HepG2 (cell line): ENCODE data around the gene C2orf42. TPM values are rescaled to one million over a fixed set of nuclear protein-coding genes. Genes with fewer than 3 reads are reported as not detected.

Source experiments
- ATAC-seq: fragments of 200-7000 bp; cut with Tn5 transposase; 3 replicates; pipeline ENCODE4 v1.9.1; 2020; ENCODE audit warnings: mild to moderate bottlenecking, moderate library complexity
- BruUV-seq: library from RNA; stranded (reverse); fragments of 400-500 nt; replicated peaks from 2 replicates; lab custom pipeline; 2021; lab: Mats Ljungman, UMichigan
- CTCF ChIA-PET: fragments of 300-600 bp; formaldehyde crosslinking; extraction: SDS; loops from one replicate; lab custom pipeline; 2021; ENCODE audit warnings: low total read pairs, inconsistent platforms, low intra/inter-chr PET ratio; lab: Yijun Ruan, JAX
- POLR2A ChIA-PET: fragments of 350-600 bp; sonication (Branson Sonifier 250); formaldehyde crosslinking; loops from one replicate; lab custom pipeline; 2020; ENCODE audit warnings: antibody characterized with exemption, inconsistent platforms; lab: Yijun Ruan, JAX
- DNase-seq: peaks from one replicate; pipeline ENCODE4 v3.0.0-alpha.2; 2015; ENCODE audit warnings: low spot score
- FAIRE-seq: peaks from 3 replicates; lab custom pipeline; 2011; peaks lifted over from hg19 to GRCh38; lab: Jason Lieb, UNC
- H2AFZ ChIP-seq: one replicate; pipeline ENCODE4 v1.6.1; 2011; ENCODE audit warnings: low read length, inconsistent platforms
- H3K27ac ChIP-seq: fragments of 300-600 bp; 3 replicates; pipeline ENCODE4 v1.8.0; 2011; ENCODE audit warnings: mixed run types, mild to moderate bottlenecking, mixed read lengths, low read length, inconsistent platforms; ENCODE audit not compliant: insufficient read depth; ENCODE audit errors: extremely low read length
- H3K27me3 ChIP-seq, 2 experiments: fragments of 200-600 bp in 1 of 2; 2 replicates in 1 of 2; 3 replicates in 1 of 2; pipeline versions ENCODE4 v1.6.0 to v1.8.0; 2011; ENCODE audit warnings: low read length in 2 of 2, mild to moderate bottlenecking in 2 of 2, moderate library complexity in 2 of 2, inconsistent platforms in 1 of 2; ENCODE audit not compliant: insufficient read depth in 2 of 2, control insufficient read depth in 1 of 2
- H3K36me3 ChIP-seq, 2 experiments: fragments of 200-600 bp in 1 of 2; replicated peaks in 1 of 2; 2 replicates in 1 of 2; 3 replicates in 1 of 2; pipeline versions ENCODE4 v1.5.1 to v1.8.0; 2011; ENCODE audit warnings: low read length in 2 of 2, inconsistent platforms in 1 of 2; ENCODE audit not compliant: insufficient read depth in 2 of 2, control insufficient read depth in 1 of 2
- H3K4me1 ChIP-seq: 2 replicates; pipeline ENCODE4 v1.5.1; 2012; ENCODE audit warnings: low read length, inconsistent platforms; ENCODE audit not compliant: insufficient read depth
- H3K4me2 ChIP-seq: 2 replicates; pipeline ENCODE4 v1.6.0; 2011; ENCODE audit warnings: low read depth, low read length, inconsistent platforms
- H3K4me3 ChIP-seq, 3 experiments: fragments of 200-600 bp in 1 of 3; sonication (generic), shearing (Covaris generic) in 1 of 3; replicated peaks in 1 of 3; 2 replicates each; pipeline ENCODE4 v1.5.1; 2011 to 2016; ENCODE audit warnings: low read length in 3 of 3, inconsistent platforms in 2 of 3, low read depth in 2 of 3, mild to moderate bottlenecking in 2 of 3, control low read depth in 1 of 3, mixed read lengths in 1 of 3; ENCODE audit not compliant: insufficient read depth in 1 of 3
- H3K79me2 ChIP-seq: one replicate; pipeline ENCODE4 v1.6.1; 2011; ENCODE audit warnings: low read length, inconsistent platforms; ENCODE audit not compliant: insufficient read depth
- H3K9ac ChIP-seq: 2 replicates; pipeline ENCODE4 v1.6.0; 2011; ENCODE audit warnings: mild to moderate bottlenecking, low read depth, low read length, inconsistent platforms; ENCODE audit not compliant: insufficient read depth
- H3K9me3 ChIP-seq: 2 replicates; pipeline ENCODE4 v1.5.1; 2012; ENCODE audit warnings: mild to moderate bottlenecking, low read length
- H4K20me1 ChIP-seq: 2 replicates; pipeline ENCODE4 v1.6.0; 2011; ENCODE audit warnings: inconsistent platforms, mild to moderate bottlenecking, low read length, moderate library complexity; ENCODE audit not compliant: insufficient read depth
- ARHGAP35 ChIP-seq: sonication (generic); formaldehyde crosslinking; IDR thresholded peaks from 2 replicates; pipeline ENCODE4 v1.9.0; 2022; ENCODE audit warnings: mild to moderate bottlenecking, inconsistent platforms, moderate library complexity, missing genetic modification reagents, borderline replicate concordance
- ATAD3A ChIP-seq: sonication (generic); formaldehyde crosslinking; IDR thresholded peaks from 2 replicates; pipeline ENCODE4 v1.4.0; 2020; ENCODE audit warnings: missing genetic modification reagents
- EP300 ChIP-seq, 3 experiments: sonication (generic) in 1 of 3; formaldehyde crosslinking in 1 of 3; IDR thresholded peaks; 2 replicates each; pipeline versions ENCODE4 v1.5.1 to v1.6.1; 2011 to 2020; ENCODE audit warnings: low read depth in 2 of 3, low read length in 2 of 3, borderline replicate concordance in 1 of 3, improper control_type of control experiment in 1 of 3, mild to moderate bottlenecking in 1 of 3, missing genetic modification reagents in 1 of 3, moderate library complexity in 1 of 3
- HMGXB3 ChIP-seq: sonication (generic); formaldehyde crosslinking; IDR thresholded peaks from 2 replicates; pipeline ENCODE4 v1.4.0; 2020; ENCODE audit warnings: missing genetic modification reagents, borderline replicate concordance
- JUND ChIP-seq: sonication (generic); formaldehyde crosslinking; IDR thresholded peaks from 2 replicates; pipeline ENCODE4 v1.8.0; 2022; ENCODE audit warnings: mild to moderate bottlenecking, missing genetic modification reagents
- KAT7 ChIP-seq: IDR thresholded peaks from 2 replicates; pipeline ENCODE4 v1.6.1; 2018; ENCODE audit warnings: borderline replicate concordance, missing compliant biosample characterization
- SOX5 ChIP-seq: IDR thresholded peaks from 2 replicates; pipeline ENCODE4 v1.6.1; 2016; ENCODE audit warnings: borderline replicate concordance
- ZNF451 ChIP-seq: sonication (generic); formaldehyde crosslinking; IDR thresholded peaks from 2 replicates; pipeline ENCODE4 v1.5.0; 2020; ENCODE audit warnings: mild to moderate bottlenecking, missing genetic modification reagents
- ZNF557 ChIP-seq: sonication (generic); formaldehyde crosslinking; IDR thresholded peaks from 2 replicates; pipeline ENCODE4 v1.4.0; 2020; ENCODE audit warnings: missing genetic modification reagents
- WGBS: methylation state at CpG from one replicate; pipeline ENCODE4 v1.1.6; 2017; ENCODE audit warnings: low lambda C conversion rate; 5-methylcytosine and 5-hydroxymethylcytosine counted together
- in situ Hi-C: cut with HindIII; loops from 2 replicates; pipeline ENCODE4 v1.10.0; 2017; ENCODE audit warnings: low pct_unique_long_range_greater_than_20kb; ENCODE audit not compliant: extremely low pct_ligation_motif_present
- intact Hi-C: fragments of 100-400 bp; cut with micrococcal nuclease; formaldehyde crosslinking; loops from one replicate; pipeline ENCODE4 v1.10.0; 2022; ENCODE audit not compliant: unreplicated experiment
- polyA plus RNA-seq, 8 experiments: library from polyadenylated mRNA; depleted of rRNA in 3 of 8; stranded (reverse) in 7 of 8; unstranded in 1 of 8; fragments of >200 nt; fragmentation: Illumina TruSeq in 4 of 8; extraction: Trizol in 4 of 8; gene quantifications; 2 replicates each; pipeline versions ENCODE4 v1.2.1 to v1.2.3, GENCODE V29; 2011 to 2016; ENCODE audit warnings: low read depth in 4 of 8, missing spikeins in 1 of 8, mixed read lengths in 1 of 8; ENCODE audit not compliant: insufficient read depth in 1 of 8
- total RNA-seq, 5 experiments: library from RNA; depleted of rRNA; stranded (reverse); fragments of >200 nt; fragmentation: Illumina TruSeq; extraction: Trizol; gene quantifications; 2 replicates each; pipeline ENCODE4 v1.2.3, GENCODE V29; 2016; ENCODE audit warnings: low read depth in 1 of 5
- TF ChIP-seq, protein P1 (sequence below): sonication (generic); formaldehyde crosslinking; IDR thresholded peaks from 2 replicates; pipeline ENCODE4 v1.5.0; 2020; ENCODE audit warnings: mild to moderate bottlenecking, missing genetic modification reagents, moderate library complexity
- TF ChIP-seq, protein P2 (sequence below): sonication (generic); formaldehyde crosslinking; IDR thresholded peaks from 2 replicates; pipeline ENCODE4 v1.4.0; 2020; ENCODE audit warnings: missing genetic modification reagents

The C2orf42 gene
- total and polyA plus RNA-seq, 2 of the 13 experiments (the other 11 are each of a cell fraction or from before 2014, with no cell fraction given): 9.3 to 9.9 TPM

- TF ChIP-seq SOX5: peak; percentile 42; the same call in 1 of the 2 replicates
- TF ChIP-seq, protein P1, sequence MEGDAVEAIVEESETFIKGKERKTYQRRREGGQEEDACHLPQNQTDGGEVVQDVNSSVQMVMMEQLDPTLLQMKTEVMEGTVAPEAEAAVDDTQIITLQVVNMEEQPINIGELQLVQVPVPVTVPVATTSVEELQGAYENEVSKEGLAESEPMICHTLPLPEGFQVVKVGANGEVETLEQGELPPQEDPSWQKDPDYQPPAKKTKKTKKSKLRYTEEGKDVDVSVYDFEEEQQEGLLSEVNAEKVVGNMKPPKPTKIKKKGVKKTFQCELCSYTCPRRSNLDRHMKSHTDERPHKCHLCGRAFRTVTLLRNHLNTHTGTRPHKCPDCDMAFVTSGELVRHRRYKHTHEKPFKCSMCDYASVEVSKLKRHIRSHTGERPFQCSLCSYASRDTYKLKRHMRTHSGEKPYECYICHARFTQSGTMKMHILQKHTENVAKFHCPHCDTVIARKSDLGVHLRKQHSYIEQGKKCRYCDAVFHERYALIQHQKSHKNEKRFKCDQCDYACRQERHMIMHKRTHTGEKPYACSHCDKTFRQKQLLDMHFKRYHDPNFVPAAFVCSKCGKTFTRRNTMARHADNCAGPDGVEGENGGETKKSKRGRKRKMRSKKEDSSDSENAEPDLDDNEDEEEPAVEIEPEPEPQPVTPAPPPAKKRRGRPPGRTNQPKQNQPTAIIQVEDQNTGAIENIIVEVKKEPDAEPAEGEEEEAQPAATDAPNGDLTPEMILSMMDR (CRISPR knock-in tag): peak; percentile 33
- TF ChIP-seq, all 625 proteins: peak for 10
These were observed 8.6 kb upstream of the C2orf42 start (continued) for GRCh38 chr2:70199320-70199864.

GRCh38 chr2:70192516-70192915 lies 1.7 kb upstream of the C2orf42 start:
- Histone ChIP-seq H3K4me3 (no peak overlapping the region), H3K79me2 (no peaks in the 10 kb centered on the region), H3K27me3 (no peaks in the 10 kb centered on the region; a peak in 1 of 5 replicates), H4K20me1 (no peaks in the 10 kb centered on the region), H3K4me1 (peaks cover 36% of the 10 kb centered on the region), H3K36me3 (no peaks in the 10 kb centered on the region), H2AFZ (peak overlapping the region; percentile 48), H3K4me2 (no peak overlapping the region), H3K9me3 (no peaks in the 10 kb centered on the region), H3K27ac (no peak overlapping the region), H3K9ac (no peak overlapping the region)
- ChIA-PET POLR2A (interaction anchor here (2.2 kb wide), 1 partner anchor 101 kb away, joined by 27 read pairs; the partner anchor contains the start of gene SNRPG), CTCF (no interaction called here)
- BruUV-seq: no TSS peak
- ATAC-seq: no peak
- DNase-seq: no peak
- whole genome bisulfite sequencing: 75% methylated on average over 5 of the region's 5 CpGs
- FAIRE-seq: no peak
- in situ Hi-C loops (no loop called here), intact Hi-C loops (loop anchor here (5.0 kb wide), 1 partner anchor 275 kb away; the partner anchor contains the start of gene MXD1)
- TF ChIP-seq ZNF557 (CRISPR knock-in tag) (no peak), HMGXB3 (no peak), ATAD3A (CRISPR knock-in tag) (no peak), ZNF451 (no peak), KAT7 (CRISPR knock-in tag) (no peak), EP300 (IDR thresholded peaks at IDR 0.05; ENCODE audit: low read depth in 2 of 2, low read length in 2 of 2) (no peak), EP300 (CRISPR knock-in tag; IDR thresholded peaks at IDR 0.05; ENCODE audit: borderline replicate concordance) (no peak), ARHGAP35 (CRISPR knock-in tag) (no peak), JUND (CRISPR knock-in tag) (no peak)
- TF ChIP-seq, protein P2, sequence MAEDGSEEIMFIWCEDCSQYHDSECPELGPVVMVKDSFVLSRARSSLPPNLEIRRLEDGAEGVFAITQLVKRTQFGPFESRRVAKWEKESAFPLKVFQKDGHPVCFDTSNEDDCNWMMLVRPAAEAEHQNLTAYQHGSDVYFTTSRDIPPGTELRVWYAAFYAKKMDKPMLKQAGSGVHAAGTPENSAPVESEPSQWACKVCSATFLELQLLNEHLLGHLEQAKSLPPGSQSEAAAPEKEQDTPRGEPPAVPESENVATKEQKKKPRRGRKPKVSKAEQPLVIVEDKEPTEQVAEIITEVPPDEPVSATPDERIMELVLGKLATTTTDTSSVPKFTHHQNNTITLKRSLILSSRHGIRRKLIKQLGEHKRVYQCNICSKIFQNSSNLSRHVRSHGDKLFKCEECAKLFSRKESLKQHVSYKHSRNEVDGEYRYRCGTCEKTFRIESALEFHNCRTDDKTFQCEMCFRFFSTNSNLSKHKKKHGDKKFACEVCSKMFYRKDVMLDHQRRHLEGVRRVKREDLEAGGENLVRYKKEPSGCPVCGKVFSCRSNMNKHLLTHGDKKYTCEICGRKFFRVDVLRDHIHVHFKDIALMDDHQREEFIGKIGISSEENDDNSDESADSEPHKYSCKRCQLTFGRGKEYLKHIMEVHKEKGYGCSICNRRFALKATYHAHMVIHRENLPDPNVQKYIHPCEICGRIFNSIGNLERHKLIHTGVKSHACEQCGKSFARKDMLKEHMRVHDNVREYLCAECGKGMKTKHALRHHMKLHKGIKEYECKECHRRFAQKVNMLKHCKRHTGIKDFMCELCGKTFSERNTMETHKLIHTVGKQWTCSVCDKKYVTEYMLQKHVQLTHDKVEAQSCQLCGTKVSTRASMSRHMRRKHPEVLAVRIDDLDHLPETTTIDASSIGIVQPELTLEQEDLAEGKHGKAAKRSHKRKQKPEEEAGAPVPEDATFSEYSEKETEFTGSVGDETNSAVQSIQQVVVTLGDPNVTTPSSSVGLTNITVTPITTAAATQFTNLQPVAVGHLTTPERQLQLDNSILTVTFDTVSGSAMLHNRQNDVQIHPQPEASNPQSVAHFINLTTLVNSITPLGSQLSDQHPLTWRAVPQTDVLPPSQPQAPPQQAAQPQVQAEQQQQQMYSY (CRISPR knock-in tag): no peak
